ENCODE results near the gene PCDHGA6. TPM values are rescaled to one million over a fixed set of nuclear protein-coding genes. Genes with fewer than 3 reads are reported as not detected.
"Not testable (repeated sequence)": the region's sequence is repeated elsewhere in the genome, so short reads cannot be mapped to it uniquely, and the experiment has no call there.

Gene PCDHGA6
- total and polyA plus RNA-seq, 10 donors: 0.35 to 5.0 (median 4.0) TPM

DNA sequence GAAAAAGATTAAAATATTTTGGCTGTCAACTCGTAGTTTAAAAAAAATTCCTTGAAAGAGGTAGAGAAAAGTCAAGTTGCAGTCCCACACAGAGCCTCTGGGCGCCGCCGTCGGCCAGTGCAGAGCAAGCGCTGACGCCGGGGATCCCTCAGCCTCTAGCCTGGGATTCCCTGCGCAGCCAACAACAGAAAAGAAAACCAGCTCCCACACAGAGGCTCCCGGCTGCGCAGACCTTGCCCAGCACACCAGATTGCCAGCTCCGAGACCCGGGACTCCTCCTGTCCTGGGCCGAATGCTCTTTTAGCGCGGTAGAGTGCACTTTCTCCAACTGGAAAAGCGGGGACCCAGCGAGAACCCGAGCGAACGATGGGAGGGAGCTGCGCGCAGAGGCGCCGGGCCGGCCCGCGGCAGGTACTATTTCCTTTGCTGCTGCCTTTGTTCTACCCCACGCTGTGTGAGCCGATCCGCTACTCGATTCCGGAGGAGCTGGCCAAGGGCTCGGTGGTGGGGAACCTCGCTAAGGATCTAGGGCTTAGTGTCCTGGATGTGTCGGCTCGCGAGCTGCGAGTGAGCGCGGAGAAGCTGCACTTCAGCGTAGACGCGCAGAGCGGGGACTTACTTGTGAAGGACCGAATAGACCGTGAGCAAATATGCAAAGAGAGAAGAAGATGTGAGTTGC, 43.9 kb downstream of the PCDHGA6 start, which contains the start of gene PCDHGB7:
TSS of gene PCDHGB7 (plus strand) at position 184 of the 679 bp plus-strand sequence. CDS start at position 367, 183 bp downstream.
- peak within 1 kb of the TSS in 7 of 8 donors; percentile 16 to 66 (median 31) for H3K4me3 ChIP-seq
- peaks cover 0 to 100% (median 42%) of the 10 kb centered on the region in 7 donors for H3K27me3 ChIP-seq (replicated peaks in 1 of 7)

DNA sequence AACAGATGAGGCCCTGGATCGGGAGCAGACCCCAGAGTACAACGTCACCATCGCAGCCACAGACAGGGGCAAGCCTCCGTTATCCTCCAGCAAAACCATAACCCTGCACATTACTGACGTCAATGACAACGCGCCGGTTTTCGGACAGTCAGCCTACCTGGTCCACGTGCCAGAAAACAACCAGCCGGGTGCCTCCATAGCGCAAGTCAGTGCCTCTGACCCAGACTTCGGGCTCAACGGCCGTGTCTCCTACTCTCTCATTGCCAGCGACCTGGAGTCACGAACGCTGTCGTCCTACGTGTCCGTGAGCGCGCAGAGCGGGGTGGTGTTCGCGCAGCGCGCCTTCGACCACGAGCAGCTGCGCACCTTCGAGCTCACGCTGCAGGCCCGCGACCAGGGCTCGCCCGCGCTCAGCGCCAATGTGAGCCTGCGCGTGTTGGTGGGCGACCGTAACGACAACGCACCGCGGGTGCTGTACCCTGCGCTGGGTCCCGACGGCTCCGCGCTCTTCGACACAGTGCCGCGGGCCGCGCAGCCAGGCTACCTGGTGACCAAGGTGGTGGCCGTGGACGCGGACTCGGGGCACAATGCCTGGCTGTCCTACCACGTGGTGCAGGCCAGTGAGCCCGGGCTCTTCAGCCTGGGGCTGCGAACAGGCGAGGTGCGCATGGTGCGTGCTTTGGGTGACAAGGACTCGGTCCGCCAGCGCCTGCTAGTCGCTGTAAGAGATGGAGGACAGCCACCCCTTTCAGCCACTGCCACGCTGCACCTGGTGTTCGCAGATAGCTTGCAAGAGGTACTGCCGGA, 45.6 kb downstream of the PCDHGA6 start:
- H3K9me3 ChIP-seq: peaks cover 2 to 99% (median 94%) of the 10 kb centered on the region in 8 donors
- H3K36me3 ChIP-seq: peaks cover 0 to 8% (median 0%) of the 10 kb centered on the region in 6 donors
- peak overlapping the region in 1 of 8 donors; percentile 27 for H3K4me3 ChIP-seq
- H3K4me1 ChIP-seq: peaks cover 0 to 18% (median 3%) of the 10 kb centered on the region in 6 donors
- intact Hi-C loops (cut with DNase I; ENCODE audit: low total_unique reads): loop anchor here (5.0 kb wide), 1 partner anchor 143 kb away; no protein-coding TSS in a partner anchor
- H3K27me3 ChIP-seq (replicated peaks in 1 of 7): peaks cover 0 to 92% (median 47%) of the 10 kb centered on the region in 7 donors
- no peak overlapping the region for H3K27ac ChIP-seq
- WGBS, 5 donors: 35 to 47% (median 39%) methylated on average over 38 to 74 of the region's 74 CpGs
- DNase-seq: no peak
- TF ChIP-seq POLR2A (IDR thresholded peaks at IDR 0.05) (no peak), POLR2AphosphoS5 (IDR thresholded peaks at IDR 0.05) (no peak)
- TF ChIP-seq, protein P1, sequence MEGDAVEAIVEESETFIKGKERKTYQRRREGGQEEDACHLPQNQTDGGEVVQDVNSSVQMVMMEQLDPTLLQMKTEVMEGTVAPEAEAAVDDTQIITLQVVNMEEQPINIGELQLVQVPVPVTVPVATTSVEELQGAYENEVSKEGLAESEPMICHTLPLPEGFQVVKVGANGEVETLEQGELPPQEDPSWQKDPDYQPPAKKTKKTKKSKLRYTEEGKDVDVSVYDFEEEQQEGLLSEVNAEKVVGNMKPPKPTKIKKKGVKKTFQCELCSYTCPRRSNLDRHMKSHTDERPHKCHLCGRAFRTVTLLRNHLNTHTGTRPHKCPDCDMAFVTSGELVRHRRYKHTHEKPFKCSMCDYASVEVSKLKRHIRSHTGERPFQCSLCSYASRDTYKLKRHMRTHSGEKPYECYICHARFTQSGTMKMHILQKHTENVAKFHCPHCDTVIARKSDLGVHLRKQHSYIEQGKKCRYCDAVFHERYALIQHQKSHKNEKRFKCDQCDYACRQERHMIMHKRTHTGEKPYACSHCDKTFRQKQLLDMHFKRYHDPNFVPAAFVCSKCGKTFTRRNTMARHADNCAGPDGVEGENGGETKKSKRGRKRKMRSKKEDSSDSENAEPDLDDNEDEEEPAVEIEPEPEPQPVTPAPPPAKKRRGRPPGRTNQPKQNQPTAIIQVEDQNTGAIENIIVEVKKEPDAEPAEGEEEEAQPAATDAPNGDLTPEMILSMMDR (IDR thresholded peaks at IDR 0.05 in 8 of 11, conservative IDR thresholded peaks at IDR 0.05 in 3 of 11): no peak

More for the DNA sequence above, 43.9 kb downstream of the PCDHGA6 start, which contains the start of gene PCDHGB7:
- H3K4me1 ChIP-seq: peaks cover 0 to 30% (median 5%) of the 10 kb centered on the region in 6 donors
- intact Hi-C loops (cut with DNase I; ENCODE audit: low total_unique reads): loop anchor here (5.0 kb wide), 1 partner anchor 145 kb away; no protein-coding TSS in a partner anchor
- H3K9me3 ChIP-seq: peaks cover 2 to 99% (median 94%) of the 10 kb centered on the region in 8 donors
- WGBS, 5 donors: 6 to 14% (median 7%) methylated on average over 33 to 47 of the region's 47 CpGs
- not testable (repeated sequence) for H3K36me3 ChIP-seq
- peak; percentile 87 for DNase-seq
- peak in 2 of 3 donors; percentile 16 to 31 for TF ChIP-seq POLR2AphosphoS5 (IDR thresholded peaks at IDR 0.05)
- TF ChIP-seq, protein P1 (IDR thresholded peaks at IDR 0.05 in 8 of 11, conservative IDR thresholded peaks at IDR 0.05 in 3 of 11): peak in 10 of 11 experiments; percentile 24 to 65 (median 58)
- peak within 1 kb of the TSS in 3 of 8 donors; percentile 11 to 38 (median 15) for H3K27ac ChIP-seq

DNA sequence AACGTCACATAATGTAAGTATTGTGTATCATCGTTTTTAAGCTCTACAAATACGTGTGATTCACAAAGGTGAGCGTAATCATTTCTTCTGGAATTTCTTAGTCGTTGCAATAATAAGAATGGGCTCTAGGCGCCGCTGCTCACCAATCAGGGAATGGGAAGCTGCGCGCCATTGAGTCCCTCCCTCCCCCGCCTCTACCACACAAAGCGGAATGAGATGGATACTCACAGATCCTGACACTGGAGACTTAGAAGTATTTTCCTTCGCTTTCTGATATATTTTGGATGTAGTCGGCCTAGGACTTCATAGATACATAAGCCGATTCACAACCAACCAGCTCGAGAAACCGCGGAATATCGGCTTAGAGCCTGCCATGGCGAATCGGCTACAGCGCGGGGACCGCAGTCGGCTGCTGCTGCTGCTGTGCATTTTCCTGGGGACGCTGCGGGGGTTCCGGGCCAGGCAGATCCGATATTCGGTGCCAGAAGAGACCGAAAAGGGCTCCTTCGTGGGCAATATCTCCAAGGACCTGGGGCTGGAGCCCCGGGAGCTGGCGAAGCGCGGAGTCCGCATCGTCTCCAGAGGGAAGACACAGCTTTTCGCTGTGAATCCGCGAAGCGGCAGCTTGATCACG, 47.3 kb downstream of the PCDHGA6 start, which contains the start of gene PCDHGA11:
TSS of gene PCDHGA11 (plus strand) at position 197 of the 634 bp plus-strand sequence. CDS start at position 374, 177 bp downstream.
- no peak for DNase-seq
- peaks cover 0 to 12% (median 3%) of the 10 kb centered on the region in 6 donors for H3K4me1 ChIP-seq
- peak within 1 kb of the TSS in 7 of 8 donors; percentile 6 to 67 (median 34) for H3K4me3 ChIP-seq
- intact Hi-C loops (cut with DNase I; ENCODE audit: low total_unique reads): no loop called here
- peaks cover 2 to 100% (median 96%) of the 10 kb centered on the region in 8 donors for H3K9me3 ChIP-seq
- TF ChIP-seq POLR2AphosphoS5 (IDR thresholded peaks at IDR 0.05): no peak
- TF ChIP-seq, protein P1 (IDR thresholded peaks at IDR 0.05 in 8 of 11, conservative IDR thresholded peaks at IDR 0.05 in 3 of 11): peak in 8 of 11 experiments; percentile 17 to 58 (median 52)
- whole genome bisulfite sequencing, 5 donors: 8 to 10% (median 10%) methylated on average over 42 of the region's 42 CpGs
- H3K36me3 ChIP-seq: peaks cover 0 to 8% (median 0%) of the 10 kb centered on the region in 6 donors
- H3K27ac ChIP-seq: no peak within 1 kb of the TSS
- peaks cover 0 to 89% (median 40%) of the 10 kb centered on the region in 7 donors for H3K27me3 ChIP-seq (replicated peaks in 1 of 7)
